NCI-H1694 (cell line): Measurements from ENCODE around the gene TRPM5.

Experiments used
- DNase-seq: peaks from one replicate; lab custom pipeline; 2025; lab: John Stamatoyannopoulos, UW

TRPM5 gene

GRCh38 chr11:2436013-2436520 is 8.2 kb downstream of the TRPM5 start:
- DNase-seq, result no peak

- DNase-seq, result no peak
Observed at GRCh38 chr11:2435288-2436012, 8.9 kb downstream of the TRPM5 start.

GRCh38 chr11:2434506-2435255 is 9.6 kb downstream of the TRPM5 start:
- DNase-seq, result no peak

DNA sequence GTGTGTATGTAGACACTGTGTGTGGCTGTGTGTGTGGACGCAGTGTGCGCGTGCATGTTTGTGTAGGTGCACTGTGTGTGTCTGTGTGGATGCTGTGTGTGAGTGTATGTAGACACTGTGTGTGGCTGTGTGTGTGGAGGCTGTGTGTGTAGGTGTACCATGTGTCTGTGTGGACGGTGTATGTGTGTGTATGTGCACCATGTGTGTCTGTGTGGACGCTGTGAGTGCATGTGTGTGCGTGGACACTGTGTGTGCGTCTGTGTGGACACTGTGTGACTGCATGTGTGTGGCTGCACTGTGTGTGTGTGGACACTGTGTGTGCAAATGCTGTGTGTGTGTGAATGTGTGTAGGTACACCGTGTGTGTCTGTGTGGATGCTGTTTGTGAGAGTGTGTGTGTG is 10.3 kb downstream of the TRPM5 start:
- DNase-seq, result no peak

GRCh38 chr11:2433106-2433925 is 11.0 kb downstream of the TRPM5 start:
- DNase-seq, result no peak

DNA sequence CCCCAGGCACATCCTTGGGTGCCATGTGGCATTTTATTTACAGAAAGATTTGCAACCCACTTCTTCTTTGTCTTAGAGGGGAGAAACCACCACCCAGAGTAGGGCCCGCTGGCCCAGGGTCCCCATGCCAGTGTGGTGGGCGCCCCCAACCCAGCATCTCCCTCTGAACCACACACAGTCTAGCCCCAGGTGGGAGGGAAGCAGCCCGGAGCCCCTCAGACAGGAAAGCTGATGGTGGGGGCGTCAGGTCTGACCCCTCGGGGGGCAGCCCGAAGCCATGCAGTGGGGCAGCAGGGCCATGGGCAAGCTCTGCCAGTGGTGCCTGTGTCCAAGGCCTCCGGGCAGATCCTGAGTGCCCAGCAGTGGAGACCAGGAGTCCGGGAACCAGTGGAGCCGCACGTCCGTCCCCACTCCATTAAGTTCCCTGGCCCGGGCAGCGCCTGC is 11.7 kb downstream of the TRPM5 start:
- DNase-seq, result no peak

DNA sequence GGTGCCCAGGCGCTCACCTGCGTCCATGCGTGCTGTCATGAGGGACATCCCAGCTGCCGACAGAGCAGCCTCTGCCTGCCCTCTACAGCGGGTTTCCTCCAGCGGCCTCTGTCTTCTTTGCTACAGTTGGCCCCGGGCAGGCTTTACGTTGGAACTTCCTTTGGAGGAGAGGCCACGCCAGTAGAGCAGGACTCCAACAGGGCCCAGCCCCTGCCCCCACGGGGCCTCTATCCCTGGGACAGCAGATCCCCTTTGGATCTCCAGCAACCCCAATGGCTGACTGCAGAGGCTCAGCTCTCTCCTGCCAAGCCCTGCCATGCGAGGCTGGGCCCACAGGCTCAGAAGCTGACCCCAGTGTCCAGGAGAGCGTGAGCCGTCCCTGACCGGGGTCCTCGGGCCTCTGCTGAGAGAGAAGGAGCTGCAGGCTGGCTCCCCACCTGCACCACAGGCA is 12.1 kb downstream of the TRPM5 start:
- DNase-seq, result no peak

DNA sequence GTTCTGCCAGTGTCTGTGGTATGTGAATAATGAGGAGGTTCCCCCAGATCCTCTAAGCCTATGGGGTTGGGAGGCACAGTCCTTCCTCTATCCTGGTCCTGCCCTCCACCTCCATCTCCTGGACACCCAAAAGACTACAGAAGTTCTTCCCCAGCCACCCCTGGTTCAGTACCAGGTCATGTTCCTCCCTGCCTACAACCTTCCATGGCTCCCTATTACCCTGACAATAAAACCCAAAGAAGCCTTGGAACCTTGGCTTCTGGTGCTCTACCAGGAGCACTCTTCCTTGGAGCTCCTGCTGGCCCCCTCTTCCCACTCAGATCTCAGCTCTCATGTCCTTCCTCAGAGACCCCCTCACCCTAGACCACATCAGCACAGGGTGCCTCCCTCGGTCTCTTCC is 12.9 kb downstream of the TRPM5 start:
- DNase-seq, result no peak

DNA sequence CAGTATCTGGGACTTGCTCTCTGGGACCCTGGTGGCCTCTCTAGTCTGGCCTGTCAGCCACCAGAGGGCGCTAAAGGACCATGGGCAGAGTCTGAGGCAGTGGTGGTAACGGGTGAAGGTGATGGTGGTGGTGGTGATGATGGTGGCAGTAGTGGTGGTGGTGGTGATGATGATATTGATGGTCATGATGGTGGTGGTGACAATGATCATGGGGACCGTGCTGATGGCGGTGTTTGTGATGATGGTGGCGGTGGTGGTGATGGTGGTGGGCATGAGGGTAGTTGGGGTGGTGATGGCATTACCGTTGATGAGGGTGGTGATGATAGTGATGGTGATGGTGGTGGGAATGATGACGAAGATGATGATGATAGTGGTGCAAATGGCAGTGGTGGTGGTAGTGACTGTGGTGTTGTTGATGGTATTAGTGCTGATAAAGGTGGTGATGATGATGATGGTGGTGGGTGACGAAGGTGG is 16.0 kb downstream of the TRPM5 start:
- DNase-seq, result peak; percentile 2

DNA sequence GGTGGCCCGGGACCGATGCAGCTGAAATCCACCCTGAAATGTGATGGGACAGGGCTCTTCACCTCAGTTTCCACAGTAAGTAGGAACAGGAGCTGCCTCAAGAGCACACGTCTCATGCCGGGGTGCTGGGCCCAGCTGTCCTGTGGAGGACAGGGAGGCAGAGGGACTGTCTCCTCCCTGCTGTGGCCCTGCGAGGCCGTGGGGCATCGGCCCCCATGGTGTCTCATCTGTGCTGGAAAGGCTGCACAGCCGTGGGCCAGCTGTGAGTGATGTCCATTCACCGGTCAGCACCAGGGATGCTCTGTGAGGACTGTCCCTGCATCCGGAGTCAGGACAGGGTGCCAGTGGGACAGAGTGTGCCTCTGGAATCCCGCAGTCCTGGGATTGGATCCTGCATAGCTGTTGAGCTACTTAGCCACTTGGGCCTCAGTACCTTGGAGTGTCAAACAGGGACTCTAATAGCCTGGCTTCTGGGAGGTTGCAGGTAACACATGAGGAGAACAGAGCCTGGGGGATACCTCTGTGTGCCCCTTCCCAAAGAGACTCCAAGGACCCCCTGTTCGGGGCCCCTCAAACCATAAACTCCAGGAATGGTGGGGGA is 16.5 kb downstream of the TRPM5 start:
- no peak for DNase-seq

DNA sequence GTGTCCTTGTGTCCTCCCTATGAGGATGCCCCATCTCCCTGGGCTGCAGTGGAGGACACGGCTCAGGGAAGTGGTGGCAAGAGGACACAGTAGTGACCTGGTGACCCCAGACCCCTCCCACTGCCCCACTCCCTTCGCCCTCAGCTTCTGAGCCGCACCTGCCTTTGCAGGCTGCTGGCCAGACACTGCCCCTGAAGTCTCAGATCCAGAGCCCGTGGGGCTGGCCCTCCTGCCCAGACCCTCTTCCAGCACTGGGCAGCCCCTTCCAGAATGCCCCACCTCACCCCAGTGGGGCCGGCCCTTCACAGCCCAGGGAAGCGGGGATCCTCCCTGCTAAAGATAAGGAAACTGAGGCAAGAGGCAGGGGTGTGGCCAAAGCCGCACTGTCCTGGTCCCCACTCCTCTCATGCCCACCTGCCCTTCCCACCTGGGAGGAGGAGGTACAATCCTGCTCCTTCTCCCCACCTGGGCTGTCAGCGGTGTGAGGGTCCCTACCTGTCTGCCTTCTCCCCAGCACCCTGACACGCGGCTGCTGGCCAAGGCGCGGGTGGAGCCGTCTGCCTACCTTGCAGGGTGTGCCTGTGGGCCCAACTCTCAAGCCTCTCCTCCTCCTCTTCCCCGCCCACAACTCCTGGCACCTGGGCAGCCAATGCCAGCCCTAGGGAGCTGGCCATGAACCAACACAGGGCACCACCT is 17.3 kb downstream of the TRPM5 start:
- no peak for DNase-seq

DNA sequence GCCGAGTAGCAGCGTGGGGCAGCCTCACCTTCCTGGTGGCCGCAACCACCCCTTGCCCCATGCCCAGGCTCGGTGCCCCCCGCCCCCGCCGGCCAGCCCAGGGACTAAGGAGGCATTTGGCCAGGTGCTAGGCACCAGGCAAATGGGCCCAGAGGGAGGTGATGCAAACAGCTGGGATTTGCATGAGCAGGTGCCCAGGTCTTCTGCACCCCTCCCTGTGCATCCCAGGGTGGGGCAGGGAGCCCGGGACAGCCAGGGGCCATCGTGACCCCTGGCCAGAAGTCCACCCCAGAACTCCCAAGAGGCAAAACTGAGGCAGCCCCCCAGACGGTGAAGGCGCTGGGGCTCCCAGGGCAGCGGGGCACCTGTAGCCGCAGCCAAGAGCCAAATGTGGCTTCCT is 18.1 kb downstream of the TRPM5 start:
- no peak for DNase-seq

GRCh38 chr11:2425506-2425905 is 18.8 kb downstream of the TRPM5 start:
- no peak for DNase-seq

GRCh38 chr11:2424811-2425495 is 19.4 kb downstream of the TRPM5 start:
- DNase-seq, result no peak

DNA sequence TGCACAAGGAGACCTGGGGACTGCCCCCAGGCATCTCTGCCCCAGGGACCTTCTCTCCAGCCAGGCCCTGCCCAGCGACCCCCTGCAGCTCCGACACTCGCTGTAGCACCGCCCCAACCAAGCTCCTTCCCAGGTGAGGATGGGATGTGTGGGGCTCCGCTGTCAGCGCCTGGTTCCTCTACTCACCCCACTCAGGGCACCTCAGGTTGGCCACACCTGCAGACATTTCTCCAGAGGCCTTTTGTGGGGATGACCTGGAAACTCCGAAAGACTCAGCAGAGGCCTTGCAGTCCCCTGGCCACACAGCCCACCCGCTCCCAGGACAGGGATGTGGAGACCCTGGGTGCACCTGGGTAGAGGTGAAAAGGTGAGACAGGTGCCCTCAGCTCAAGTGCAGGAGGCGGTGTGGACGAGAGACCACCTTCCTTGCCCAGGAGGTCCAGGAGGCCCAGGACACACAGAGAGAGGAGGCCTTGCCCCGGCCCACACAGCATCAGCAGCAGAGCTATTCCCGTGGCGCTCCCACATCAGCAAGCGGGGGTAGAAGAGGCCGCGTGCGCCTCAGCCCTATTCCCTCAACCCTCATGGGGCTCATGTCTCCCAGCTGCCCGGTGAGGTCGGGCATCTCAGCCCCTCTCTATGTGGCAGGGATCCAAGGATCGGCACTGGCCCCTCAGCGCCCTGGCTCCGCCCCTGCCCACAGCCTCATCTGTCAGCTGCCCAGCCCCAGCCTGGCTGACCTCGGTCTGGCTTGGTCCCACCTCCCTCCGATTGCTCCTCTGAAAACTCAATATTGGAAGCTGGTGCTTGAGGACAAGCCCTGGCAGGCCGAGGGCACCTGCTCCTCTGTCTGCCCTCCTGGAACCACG is 20.9 kb downstream of the TRPM5 start:
- no peak for DNase-seq

- DNase-seq, result no peak
Observed at GRCh38 chr11:2422461-2423156, 21.7 kb downstream of the TRPM5 start.

GRCh38 chr11:2421996-2422395 is 22.3 kb downstream of the TRPM5 start:
- no peak for DNase-seq

GRCh38 chr11:2421226-2421994 is 22.9 kb downstream of the TRPM5 start:
- DNase-seq, result no peak
